Lower leg skin (tissue), 3 donors: ENCODE results near the gene CLPSL1.

Experiments used
- POLR2A ChIP-seq, 2 donors: fragments of 450-650 bp; IDR thresholded peaks; one replicate each; pipeline ENCODE4 v1.6.1; 2016 to 2017; ENCODE audit warnings: antibody characterized with exemption in 2 of 2, mild to moderate bottlenecking in 1 of 2, moderate library complexity in 1 of 2
- TF ChIP-seq, protein P1 (sequence below), 3 donors: fragments of 450-650 bp; IDR thresholded peaks; one replicate each; pipeline ENCODE4 v1.5.1; 2016; ENCODE audit warnings: antibody characterized with exemption in 3 of 3, mild to moderate bottlenecking in 3 of 3, moderate library complexity in 2 of 3

DNA sequence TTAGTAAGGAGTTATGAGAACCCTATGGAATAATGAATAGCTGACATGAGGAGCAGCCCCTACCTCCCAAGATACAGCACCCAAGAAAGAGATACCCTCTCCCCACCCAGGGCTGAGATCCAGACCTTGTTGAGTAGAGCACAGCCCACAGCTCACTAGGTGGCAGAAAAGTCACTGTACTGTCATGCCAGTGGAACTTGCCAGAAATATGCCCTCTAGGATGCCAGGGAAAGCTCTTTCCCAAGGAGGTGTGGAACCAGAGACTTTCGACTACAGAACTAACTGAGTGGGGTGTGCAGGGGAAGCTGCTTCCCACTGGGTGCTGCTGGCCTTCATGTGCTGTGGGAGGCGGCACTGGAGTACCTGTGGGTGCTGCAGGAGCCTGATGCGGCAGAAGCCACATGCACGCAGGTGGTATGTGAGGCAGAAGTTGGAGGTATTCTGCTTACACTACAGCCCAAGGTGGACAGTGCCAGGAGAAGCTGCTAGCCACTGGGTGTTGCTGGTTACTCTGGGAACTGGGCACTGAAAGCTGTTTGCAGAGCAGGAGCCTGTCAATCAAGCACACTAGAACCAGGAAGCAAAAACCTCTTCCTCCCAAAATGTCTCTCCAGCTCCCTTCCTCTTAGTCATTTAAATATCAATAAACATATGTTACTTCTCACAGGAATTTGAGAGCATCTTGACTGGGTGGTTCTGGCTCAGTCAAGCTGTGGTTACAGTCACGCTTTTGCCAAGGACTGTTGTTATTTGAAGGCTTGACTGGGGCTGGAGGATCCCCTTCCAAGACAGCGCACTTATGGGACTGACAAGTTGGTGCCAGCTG, 26.2 kb upstream of the CLPSL1 start:
- TF ChIP-seq, protein P1, sequence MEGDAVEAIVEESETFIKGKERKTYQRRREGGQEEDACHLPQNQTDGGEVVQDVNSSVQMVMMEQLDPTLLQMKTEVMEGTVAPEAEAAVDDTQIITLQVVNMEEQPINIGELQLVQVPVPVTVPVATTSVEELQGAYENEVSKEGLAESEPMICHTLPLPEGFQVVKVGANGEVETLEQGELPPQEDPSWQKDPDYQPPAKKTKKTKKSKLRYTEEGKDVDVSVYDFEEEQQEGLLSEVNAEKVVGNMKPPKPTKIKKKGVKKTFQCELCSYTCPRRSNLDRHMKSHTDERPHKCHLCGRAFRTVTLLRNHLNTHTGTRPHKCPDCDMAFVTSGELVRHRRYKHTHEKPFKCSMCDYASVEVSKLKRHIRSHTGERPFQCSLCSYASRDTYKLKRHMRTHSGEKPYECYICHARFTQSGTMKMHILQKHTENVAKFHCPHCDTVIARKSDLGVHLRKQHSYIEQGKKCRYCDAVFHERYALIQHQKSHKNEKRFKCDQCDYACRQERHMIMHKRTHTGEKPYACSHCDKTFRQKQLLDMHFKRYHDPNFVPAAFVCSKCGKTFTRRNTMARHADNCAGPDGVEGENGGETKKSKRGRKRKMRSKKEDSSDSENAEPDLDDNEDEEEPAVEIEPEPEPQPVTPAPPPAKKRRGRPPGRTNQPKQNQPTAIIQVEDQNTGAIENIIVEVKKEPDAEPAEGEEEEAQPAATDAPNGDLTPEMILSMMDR (IDR thresholded peaks at IDR 0.05) = no peak
- TF ChIP-seq POLR2A (IDR thresholded peaks at IDR 0.05) = no peak
